Uterus (tissue), 4 donors: ENCODE data around the gene PNPLA6. TPM values are rescaled to one million over a fixed set of nuclear protein-coding genes. Genes with fewer than 3 reads are reported as not detected.

Experiments
- DNase-seq, 2 donors: peaks; one replicate each; pipeline ENCODE4 v3.0.0-alpha.2; 2019 to 2020
- H3K27ac ChIP-seq, 2 donors: fragments of 200-600 bp; sonication (generic); 1 replicate in 1 of 2; 2 replicates in 1 of 2; pipeline ENCODE4 v1.5.1; 2016 to 2018
- H3K27me3 ChIP-seq, 2 donors: fragments of 200-600 bp; sonication (generic); one replicate each; pipeline ENCODE4 v1.5.1; 2018 to 2019; ENCODE audit warnings: control low read depth in 1 of 2
- H3K36me3 ChIP-seq, 2 donors: fragments of 200-600 bp; sonication (generic); one replicate each; pipeline ENCODE4 v1.5.1; 2019; ENCODE audit warnings: control low read depth in 1 of 2
- H3K4me1 ChIP-seq, 2 donors: fragments of 200-600 bp; sonication (generic); one replicate each; pipeline ENCODE4 v1.5.1; 2018 to 2019; ENCODE audit warnings: control low read depth in 1 of 2
- H3K4me3 ChIP-seq, 2 donors: fragments of 200-600 bp; sonication (generic); 1 replicate in 1 of 2; 2 replicates in 1 of 2; pipeline ENCODE4 v1.5.1; 2018 to 2019; ENCODE audit warnings: mild to moderate bottlenecking in 1 of 2
- H3K9me3 ChIP-seq, 2 donors: fragments of 200-600 bp; sonication (generic); one replicate each; pipeline ENCODE4 v1.5.1; 2019; ENCODE audit warnings: control low read depth in 1 of 2
- POLR2A ChIP-seq, 2 donors: fragments of 450-650 bp; IDR thresholded peaks; one replicate each; pipeline ENCODE4 v1.6.1; 2016; ENCODE audit warnings: antibody characterized with exemption in 2 of 2, mild to moderate bottlenecking in 1 of 2, moderate library complexity in 1 of 2
- intact Hi-C: fragments of 100-400 bp; cut with DNase I; formaldehyde crosslinking; loops from one replicate; pipeline ENCODE4 v1.15.1; 2023; ENCODE audit warnings: low total_unique reads
- small RNA-seq: library from RNA; depleted of rRNA; stranded (forward); fragments of <200 nt; gene quantifications from one replicate; pipeline ENCODE3, GENCODE V24; 2016
- total RNA-seq, 4 donors: library from RNA; depleted of rRNA in 3 of 4; stranded (reverse); fragments of >200 nt in 3 of 4; gene quantifications; one replicate each; pipeline versions ENCODE4 v1.1.0 to v1.2.4, GENCODE V29; 2014 to 2023
- TF ChIP-seq, protein P1 (sequence below), 4 experiments: fragments of 200-600 bp in 2 of 4; fragments of 450-650 bp in 2 of 4; sonication (generic) in 2 of 4; IDR thresholded peaks; one replicate each; pipeline ENCODE4 v1.5.1; 2016 to 2019; ENCODE audit warnings: antibody characterized with exemption in 4 of 4, mild to moderate bottlenecking in 2 of 4, moderate library complexity in 1 of 4
- donor health status: DM: yes; HTN: yes; CAD: no.

PNPLA6 gene
- total RNA-seq, 4 donors from 2014 or later, result 26.4 to 113 (median 40.4) TPM

DNA sequence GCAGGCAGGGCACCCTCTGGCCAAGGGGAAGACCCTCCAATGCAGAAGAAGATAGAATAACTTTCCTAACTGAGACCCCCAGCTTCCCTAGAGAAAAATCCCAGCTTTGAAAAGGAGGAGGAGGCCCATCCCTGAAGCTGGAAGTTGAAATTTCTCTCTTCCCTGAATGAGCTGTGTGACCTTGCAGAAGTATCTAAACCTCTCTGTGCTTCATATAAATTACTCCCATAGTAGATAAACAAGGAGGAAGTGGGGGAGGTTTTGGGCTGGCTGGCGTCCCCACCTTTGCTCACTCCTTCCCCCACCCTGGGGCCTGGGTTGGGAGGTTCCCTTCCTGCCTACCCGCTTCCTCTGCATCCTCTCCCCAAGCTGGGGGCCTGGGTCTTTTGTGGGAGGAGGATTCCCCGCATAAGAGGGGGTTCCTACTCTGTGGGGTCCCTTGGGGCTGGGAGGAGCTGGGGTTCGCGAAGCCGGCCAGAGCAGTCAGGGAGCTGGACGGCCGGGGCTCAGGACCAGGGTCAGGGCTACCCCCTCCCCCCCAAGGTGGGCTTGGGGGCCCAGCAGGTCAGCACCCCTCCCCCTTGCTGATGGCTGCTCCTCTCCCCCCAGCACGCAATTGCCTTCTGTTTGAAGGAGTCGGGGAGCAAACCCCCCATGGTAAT is 71.8 kb downstream of the PNPLA6 start:
- H3K4me1 ChIP-seq, result no peaks in the 10 kb centered on the region
- DNase-seq, result no peak
- H3K4me3 ChIP-seq, result no peak overlapping the region
- TF ChIP-seq, protein P1, sequence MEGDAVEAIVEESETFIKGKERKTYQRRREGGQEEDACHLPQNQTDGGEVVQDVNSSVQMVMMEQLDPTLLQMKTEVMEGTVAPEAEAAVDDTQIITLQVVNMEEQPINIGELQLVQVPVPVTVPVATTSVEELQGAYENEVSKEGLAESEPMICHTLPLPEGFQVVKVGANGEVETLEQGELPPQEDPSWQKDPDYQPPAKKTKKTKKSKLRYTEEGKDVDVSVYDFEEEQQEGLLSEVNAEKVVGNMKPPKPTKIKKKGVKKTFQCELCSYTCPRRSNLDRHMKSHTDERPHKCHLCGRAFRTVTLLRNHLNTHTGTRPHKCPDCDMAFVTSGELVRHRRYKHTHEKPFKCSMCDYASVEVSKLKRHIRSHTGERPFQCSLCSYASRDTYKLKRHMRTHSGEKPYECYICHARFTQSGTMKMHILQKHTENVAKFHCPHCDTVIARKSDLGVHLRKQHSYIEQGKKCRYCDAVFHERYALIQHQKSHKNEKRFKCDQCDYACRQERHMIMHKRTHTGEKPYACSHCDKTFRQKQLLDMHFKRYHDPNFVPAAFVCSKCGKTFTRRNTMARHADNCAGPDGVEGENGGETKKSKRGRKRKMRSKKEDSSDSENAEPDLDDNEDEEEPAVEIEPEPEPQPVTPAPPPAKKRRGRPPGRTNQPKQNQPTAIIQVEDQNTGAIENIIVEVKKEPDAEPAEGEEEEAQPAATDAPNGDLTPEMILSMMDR (IDR thresholded peaks at IDR 0.05), result no peak
- no peak for TF ChIP-seq POLR2A (IDR thresholded peaks at IDR 0.05)
- intact Hi-C loops, result no loop called here
- peaks cover 0 to under 1% of the 10 kb centered on the region in 2 donors for H3K27me3 ChIP-seq
- H3K9me3 ChIP-seq, result no peaks in the 10 kb centered on the region
- no peaks in the 10 kb centered on the region for H3K36me3 ChIP-seq
- no peak overlapping the region for H3K27ac ChIP-seq

DNA sequence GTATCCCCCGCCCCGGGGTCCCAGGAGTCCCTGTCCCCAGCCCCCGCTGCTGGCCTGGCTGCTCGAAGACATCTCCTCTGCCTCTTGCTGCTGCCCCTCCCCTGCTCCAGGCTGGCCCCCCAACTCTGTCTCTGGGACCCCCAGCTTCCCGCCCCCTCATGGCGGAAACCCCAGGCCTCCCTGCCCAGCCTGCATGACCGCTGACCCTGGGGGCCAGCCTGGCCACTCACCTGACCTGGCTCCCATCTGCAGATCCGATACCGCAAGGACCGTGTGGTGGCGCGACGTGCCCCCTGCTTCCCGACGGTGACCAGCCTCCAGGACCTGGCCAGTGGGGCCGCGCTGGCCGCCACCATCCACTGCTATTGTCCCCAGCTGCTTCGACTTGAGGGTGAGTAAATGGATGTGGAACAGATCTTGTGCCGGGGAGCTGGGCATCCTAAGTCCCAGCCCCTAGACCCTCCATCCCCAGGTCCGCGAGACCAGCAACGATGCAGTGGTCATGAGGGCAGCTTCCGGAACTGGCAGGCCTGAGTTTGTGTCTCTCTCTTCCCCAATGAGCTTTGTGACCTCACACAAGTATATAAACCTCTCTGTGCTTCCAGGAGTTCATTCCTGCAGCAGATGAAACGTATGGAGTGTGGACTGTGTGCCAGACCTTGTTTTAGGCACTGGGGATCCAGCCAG is 72.5 kb downstream of the PNPLA6 start:
- H3K9me3 ChIP-seq, result no peaks in the 10 kb centered on the region
- no peaks in the 10 kb centered on the region for H3K36me3 ChIP-seq
- TF ChIP-seq, protein P1 (IDR thresholded peaks at IDR 0.05), result no peak
- TF ChIP-seq POLR2A (IDR thresholded peaks at IDR 0.05), result no peak
- H3K4me1 ChIP-seq, result no peaks in the 10 kb centered on the region
- no peak for DNase-seq
- no peaks in the 10 kb centered on the region for H3K27me3 ChIP-seq
- H3K4me3 ChIP-seq, result no peak overlapping the region
- intact Hi-C loops, result no loop called here
- no peak overlapping the region for H3K27ac ChIP-seq

DNA sequence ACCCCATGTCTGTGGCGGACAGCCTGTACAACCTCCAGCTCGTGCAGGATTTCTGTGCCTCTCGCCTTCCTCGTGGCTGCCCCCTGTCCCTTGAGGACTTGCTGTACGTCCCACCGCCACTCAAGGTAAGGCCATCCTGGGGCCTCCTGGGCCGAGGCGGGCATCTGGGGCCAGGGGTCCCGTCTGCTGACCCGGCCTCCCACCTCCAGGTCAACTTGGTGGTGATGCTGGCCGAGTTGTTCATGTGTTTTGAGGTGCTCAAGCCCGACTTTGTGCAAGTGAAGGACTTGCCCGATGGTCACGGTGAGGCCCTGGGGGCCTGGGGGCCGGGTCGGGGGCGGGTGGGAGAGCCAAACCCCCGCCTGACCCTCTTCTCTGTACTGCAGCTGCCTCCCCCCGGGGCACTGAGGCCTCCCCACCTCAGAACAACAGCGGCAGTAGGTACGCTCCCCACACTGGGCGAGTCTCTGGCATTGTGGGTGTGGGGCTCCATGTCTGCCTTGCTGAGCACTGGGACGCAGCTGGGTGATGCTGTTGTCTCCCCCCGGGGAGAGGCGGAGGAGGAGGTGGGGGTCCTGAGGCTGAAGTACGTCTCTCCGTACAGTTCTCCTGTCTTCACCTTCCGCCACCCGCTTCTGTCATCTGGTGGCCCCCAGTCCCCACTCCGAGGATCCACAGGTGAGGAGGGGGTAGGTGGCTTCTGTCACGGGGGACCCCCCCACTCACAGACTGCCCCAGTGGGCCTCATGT is 75.1 kb downstream of the PNPLA6 start:
- H3K36me3 ChIP-seq, result no peaks in the 10 kb centered on the region
- H3K27me3 ChIP-seq, result no peaks in the 10 kb centered on the region
- TF ChIP-seq POLR2A (IDR thresholded peaks at IDR 0.05), result no peak
- TF ChIP-seq, protein P1 (IDR thresholded peaks at IDR 0.05), result no peak
- no peak for DNase-seq
- no peak overlapping the region for H3K27ac ChIP-seq
- intact Hi-C loops, result no loop called here
- H3K4me1 ChIP-seq, result no peaks in the 10 kb centered on the region
- H3K9me3 ChIP-seq, result no peaks in the 10 kb centered on the region
- H3K4me3 ChIP-seq, result no peak overlapping the region

Small RNAs within 50 kb of the gene (small RNA-seq; reads per million reads assigned to genes)
- gene AC008878.2, result not detected

Other genes with a start within 250 kb of the PNPLA6 start
- gene INSR, start 241.3 kb upstream of the PNPLA6 start, total RNA-seq, result 10 to 100 TPM; 46.0 to 97.6 (median 68.3) TPM
- 10 to 100 TPM in 2 of 4 donors, 1 to 10 TPM in 2; 2.6 to 36.4 (median 18.5) TPM for gene ARHGEF18, start 186.8 kb upstream of the PNPLA6 start, total RNA-seq
- gene PEX11G, start 46.7 kb upstream of the PNPLA6 start, total RNA-seq, result 1 to 10 TPM in 2 of 4 donors, not detected in 2; 2.1 to 3.0 TPM
- 10 to 100 TPM; 19.1 to 69.1 (median 33.8) TPM for gene ZNF358, start 19.6 kb upstream of the PNPLA6 start, total RNA-seq
- gene MCOLN1, start 13.1 kb upstream of the PNPLA6 start, total RNA-seq, result 10 to 100 TPM in 1 of 4 donors, 1 to 10 TPM in 3; 5.6 to 24.7 (median 8.0) TPM
- gene CAMSAP3, start 60.1 kb downstream of the PNPLA6 start, total RNA-seq, result 1 to 10 TPM in 1 of 4 donors, under 1 TPM in 3; 0.26 to 3.5 (median 0.47) TPM
- gene XAB2, start 93.8 kb downstream of the PNPLA6 start, total RNA-seq, result 10 to 100 TPM in 3 of 4 donors, 1 to 10 TPM in 1; 10.0 to 41.7 (median 32.2) TPM
- gene PET100, start 94.1 kb downstream of the PNPLA6 start, total RNA-seq, result 10 to 100 TPM in 1 of 4 donors, 1 to 10 TPM in 2, not detected in 1; 5.9 to 59.9 (median 6.5) TPM
- gene PCP2, start 98.0 kb downstream of the PNPLA6 start, total RNA-seq, result not detected
- gene STXBP2, start 101.4 kb downstream of the PNPLA6 start, total RNA-seq, result 10 to 100 TPM in 1 of 4 donors, 1 to 10 TPM in 2, not detected in 1; 2.4 to 10.3 (median 8.2) TPM
- not detected for gene RETN, start 133.3 kb downstream of the PNPLA6 start, total RNA-seq
- gene MCEMP1, start 141.4 kb downstream of the PNPLA6 start, total RNA-seq, result under 1 TPM in 1 of 4 donors, not detected in 3; 0.67 TPM
- gene TRAPPC5, start 145.1 kb downstream of the PNPLA6 start, total RNA-seq, result 100 to 1,000 TPM in 1 of 4 donors, 10 to 100 TPM in 3; 12.4 to 156 (median 41.0) TPM
- under 1 TPM in 1 of 4 donors, not detected in 3; 0.28 TPM for gene FCER2, start 166.4 kb downstream of the PNPLA6 start, total RNA-seq
- gene CLEC4G, start 196.4 kb downstream of the PNPLA6 start, total RNA-seq, result not detected
- 10 to 100 TPM in 1 of 4 donors, 1 to 10 TPM in 2, not detected in 1; 2.6 to 14.4 (median 8.8) TPM for gene CD209, start 211.8 kb downstream of the PNPLA6 start, total RNA-seq
- under 1 TPM in 1 of 4 donors, not detected in 3; 0.62 TPM for gene CLEC4M, start 227.5 kb downstream of the PNPLA6 start, total RNA-seq